NB4 (cell line): Measurements from ENCODE around the gene DMKN.

Source experiments
- CTCF ChIP-seq: IDR thresholded peaks from one replicate; pipeline ENCODE4 v1.5.1; 2012; ENCODE audit warnings: low read depth, low read length
- MAX ChIP-seq: IDR thresholded peaks from 2 replicates; pipeline ENCODE4 v1.6.1; 2011; ENCODE audit warnings: low read depth, low read length
- MYC ChIP-seq: IDR thresholded peaks from 2 replicates; pipeline ENCODE4 v1.6.1; 2011; ENCODE audit warnings: low read depth, low read length
- POLR2A ChIP-seq: IDR thresholded peaks from 2 replicates; pipeline ENCODE4 v1.6.1; 2011; ENCODE audit warnings: mild to moderate bottlenecking; ENCODE audit not compliant: insufficient read length; ENCODE audit errors: extremely low read depth

GRCh38 chr19:35508129-35508528 is 5.3 kb downstream of the DMKN start:
- TF ChIP-seq CTCF (no peak), POLR2A (no peak), MAX (no peak), MYC (no peak)
